ENCODE results near the gene KNDC1. TPM values are rescaled to one million over a fixed set of nuclear protein-coding genes. Genes with fewer than 3 reads are reported as not detected.

The KNDC1 gene
- polyA plus RNA-seq, 1 donor (not counting 4 experiments of a cell fraction or from before 2014, with no cell fraction given) = 0.20 TPM

DNA sequence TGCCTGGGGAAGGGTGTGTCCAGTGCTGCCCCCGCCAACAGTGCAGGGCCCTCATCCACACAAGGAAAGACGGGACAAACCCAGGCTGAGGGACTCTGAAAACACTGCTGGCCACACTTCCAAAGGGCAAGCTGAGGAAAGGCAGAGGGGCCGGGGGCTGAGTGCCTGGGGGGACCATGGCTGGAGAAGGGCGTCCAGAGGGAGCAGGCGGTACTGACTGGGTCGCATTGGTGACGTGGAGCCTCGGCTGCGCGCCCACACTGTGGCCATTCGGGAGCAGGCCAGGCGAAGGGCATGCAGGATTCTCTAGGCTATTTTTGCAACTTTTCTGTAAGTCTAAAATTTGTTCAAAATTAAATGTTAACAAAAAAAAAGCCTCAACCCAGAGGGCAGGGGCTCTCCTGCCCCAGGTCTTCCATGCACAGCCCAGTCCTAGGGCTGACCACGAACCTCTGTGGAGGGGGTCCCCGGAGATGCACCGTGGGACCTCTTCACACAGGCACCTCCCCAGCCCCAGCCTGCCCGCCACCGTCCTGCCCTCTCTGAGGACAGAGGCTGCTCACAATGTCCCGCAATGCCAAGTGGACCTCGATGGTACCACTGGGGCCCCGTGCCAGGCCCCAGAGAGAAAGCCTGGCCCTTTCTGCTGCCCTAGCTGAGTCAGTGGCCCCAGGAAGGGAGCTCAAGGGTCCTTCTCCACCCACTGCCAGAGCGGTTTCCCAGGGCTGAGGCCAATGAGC lies 106.2 kb downstream of the KNDC1 start:
- Histone ChIP-seq H2AFZ (ENCODE audit: control insufficient read depth, low read length) (no peak overlapping the region), H3K4me1 (ENCODE audit: control insufficient read depth, extremely low read depth, insufficient read depth, low read length) (peaks cover 29% of the 10 kb centered on the region), H3K9me3 (ENCODE audit: control insufficient read depth, low read depth, low read length) (no peaks in the 10 kb centered on the region), H3K4me3 (ENCODE audit: control insufficient read depth in 2 of 3, extremely low read depth in 1 of 3, insufficient read depth in 2 of 3, low read depth in 1 of 3, low read length in 3 of 3) (no peak overlapping the region), H3K9me1 (ENCODE audit: control insufficient read depth, extremely low read depth, insufficient read depth, low read length) (no peaks in the 10 kb centered on the region), H3K9ac (ENCODE audit: control insufficient read depth, extremely low read depth, insufficient read depth, low read length) (no peak overlapping the region), H3K27me3 (ENCODE audit: control insufficient read depth, extremely low read depth, insufficient read depth, low read length) (no peaks in the 10 kb centered on the region), H3K4me2 (ENCODE audit: control insufficient read depth, extremely low read depth, insufficient read depth, low read depth, low read length) (no peak overlapping the region), H3K27ac (ENCODE audit: control insufficient read depth, insufficient read depth, low read length) (no peak overlapping the region), H4K20me1 (ENCODE audit: control insufficient read depth, extremely low read depth, insufficient read depth, low read length) (peaks cover 14% of the 10 kb centered on the region), H3K79me2 (ENCODE audit: control insufficient read depth, insufficient read depth, low read length) (peaks cover 15% of the 10 kb centered on the region), H3K36me3 (ENCODE audit: control insufficient read depth in 2 of 2, extremely low read depth in 1 of 2, insufficient read depth in 2 of 2, low read length in 2 of 2) (peaks cover 36 to 38% of the 10 kb centered on the region in 2 experiments)
- dilution Hi-C loops (cut with MboI; ENCODE audit: extremely low pct_ligation_motif_present, low sequenced_read_pairs) = no loop called here
- TF ChIP-seq EZH2 (IDR thresholded peaks at IDR 0.05; ENCODE audit: low read length) = no peak
- TF ChIP-seq CTCF (optimal IDR thresholded peaks at IDR 0.05 in 1 of 3, IDR thresholded peaks at IDR 0.05 in 1 of 3, conservative IDR thresholded peaks at IDR 0.05 in 1 of 3; ENCODE audit: extremely low read depth in 1 of 3, insufficient read depth in 2 of 3, low read length in 3 of 3) = no peak
- no peak for DNase-seq (ENCODE audit: low read depth, low spot score)
- FAIRE-seq = no peak

DNA sequence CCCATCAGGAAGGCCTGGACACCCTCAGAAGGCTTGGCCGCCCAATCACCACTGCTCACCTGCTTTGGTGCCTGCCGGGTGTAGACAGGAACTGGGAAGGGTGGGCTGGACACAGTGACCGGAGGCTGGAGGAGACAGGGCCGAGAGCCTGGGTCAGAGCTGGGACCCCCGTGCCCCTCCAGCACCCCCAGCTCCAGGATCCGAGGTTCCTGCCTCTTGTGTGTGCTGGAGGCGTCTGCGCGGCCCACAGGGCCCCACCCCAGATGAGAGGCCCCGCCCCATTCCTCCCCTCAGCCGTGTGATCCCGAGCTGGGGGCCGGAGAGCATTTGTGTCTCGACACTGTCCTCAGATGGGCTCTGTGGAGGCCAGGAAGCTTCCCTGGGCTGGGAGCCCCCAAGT lies 107.3 kb downstream of the KNDC1 start:
- TF ChIP-seq EZH2 (IDR thresholded peaks at IDR 0.05; ENCODE audit: low read length) (no peak), CTCF (optimal IDR thresholded peaks at IDR 0.05 in 1 of 3, IDR thresholded peaks at IDR 0.05 in 1 of 3, conservative IDR thresholded peaks at IDR 0.05 in 1 of 3; ENCODE audit: extremely low read depth in 1 of 3, insufficient read depth in 2 of 3, low read length in 3 of 3) (no peak)
- Histone ChIP-seq H3K4me2 (ENCODE audit: control insufficient read depth, extremely low read depth, insufficient read depth, low read depth, low read length) (no peak overlapping the region), H3K4me3 (ENCODE audit: control insufficient read depth in 2 of 3, extremely low read depth in 1 of 3, insufficient read depth in 2 of 3, low read depth in 1 of 3, low read length in 3 of 3) (no peak overlapping the region), H3K36me3 (ENCODE audit: control insufficient read depth in 2 of 2, extremely low read depth in 1 of 2, insufficient read depth in 2 of 2, low read length in 2 of 2) (peaks cover 37 to 41% of the 10 kb centered on the region in 2 experiments), H3K9me1 (ENCODE audit: control insufficient read depth, extremely low read depth, insufficient read depth, low read length) (no peaks in the 10 kb centered on the region), H3K9me3 (ENCODE audit: control insufficient read depth, low read depth, low read length) (no peaks in the 10 kb centered on the region), H2AFZ (ENCODE audit: control insufficient read depth, low read length) (no peak overlapping the region), H3K9ac (ENCODE audit: control insufficient read depth, extremely low read depth, insufficient read depth, low read length) (no peak overlapping the region), H3K27me3 (ENCODE audit: control insufficient read depth, extremely low read depth, insufficient read depth, low read length) (no peaks in the 10 kb centered on the region), H3K27ac (ENCODE audit: control insufficient read depth, insufficient read depth, low read length) (no peak overlapping the region), H4K20me1 (ENCODE audit: control insufficient read depth, extremely low read depth, insufficient read depth, low read length) (peaks cover 14% of the 10 kb centered on the region), H3K4me1 (ENCODE audit: control insufficient read depth, extremely low read depth, insufficient read depth, low read length) (peaks cover 27% of the 10 kb centered on the region), H3K79me2 (ENCODE audit: control insufficient read depth, insufficient read depth, low read length) (peaks cover 23% of the 10 kb centered on the region)
- dilution Hi-C loops (cut with MboI; ENCODE audit: extremely low pct_ligation_motif_present, low sequenced_read_pairs) = no loop called here
- DNase-seq (ENCODE audit: low read depth, low spot score) (no peak), FAIRE-seq (no peak)
